Measurements from ENCODE around the gene KRTAP29-1.

KRTAP29-1 gene

DNA sequence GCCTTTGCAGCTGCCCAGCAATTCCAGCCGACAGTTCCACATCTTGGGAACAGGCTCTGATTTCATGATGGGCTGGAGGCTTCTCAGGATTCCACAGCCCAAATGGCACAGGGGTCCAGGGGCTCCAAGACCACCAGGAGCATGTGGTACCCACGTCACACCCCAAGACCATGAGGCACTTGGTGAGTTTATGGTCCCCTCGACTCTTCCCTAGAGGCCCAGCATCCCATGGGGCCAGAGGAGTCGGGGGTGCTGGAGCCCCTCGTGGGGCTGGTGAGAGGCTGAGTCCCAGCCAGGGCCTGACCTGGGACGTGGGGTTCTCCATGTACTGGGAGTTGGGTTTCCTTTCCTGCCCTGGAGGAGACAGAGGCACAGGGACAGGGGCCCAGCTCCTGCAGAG, 23.0 kb upstream of the KRTAP29-1 start:
- DNase-seq: no peak
- TF ChIP-seq, protein P1, sequence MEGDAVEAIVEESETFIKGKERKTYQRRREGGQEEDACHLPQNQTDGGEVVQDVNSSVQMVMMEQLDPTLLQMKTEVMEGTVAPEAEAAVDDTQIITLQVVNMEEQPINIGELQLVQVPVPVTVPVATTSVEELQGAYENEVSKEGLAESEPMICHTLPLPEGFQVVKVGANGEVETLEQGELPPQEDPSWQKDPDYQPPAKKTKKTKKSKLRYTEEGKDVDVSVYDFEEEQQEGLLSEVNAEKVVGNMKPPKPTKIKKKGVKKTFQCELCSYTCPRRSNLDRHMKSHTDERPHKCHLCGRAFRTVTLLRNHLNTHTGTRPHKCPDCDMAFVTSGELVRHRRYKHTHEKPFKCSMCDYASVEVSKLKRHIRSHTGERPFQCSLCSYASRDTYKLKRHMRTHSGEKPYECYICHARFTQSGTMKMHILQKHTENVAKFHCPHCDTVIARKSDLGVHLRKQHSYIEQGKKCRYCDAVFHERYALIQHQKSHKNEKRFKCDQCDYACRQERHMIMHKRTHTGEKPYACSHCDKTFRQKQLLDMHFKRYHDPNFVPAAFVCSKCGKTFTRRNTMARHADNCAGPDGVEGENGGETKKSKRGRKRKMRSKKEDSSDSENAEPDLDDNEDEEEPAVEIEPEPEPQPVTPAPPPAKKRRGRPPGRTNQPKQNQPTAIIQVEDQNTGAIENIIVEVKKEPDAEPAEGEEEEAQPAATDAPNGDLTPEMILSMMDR (IDR thresholded peaks at IDR 0.05; ENCODE audit: low read depth, low read length, missing control alignments): no peak
- no peaks in the 10 kb centered on the region for H3K36me3 ChIP-seq (replicated peaks)
- H3K27me3 ChIP-seq (replicated peaks): no peaks in the 10 kb centered on the region
- H3K4me3 ChIP-seq (ENCODE audit: low read depth, low read length): no peak overlapping the region
- no peak overlapping the region for H3K27ac ChIP-seq
- in situ Hi-C loops (cut with HindIII; ENCODE audit: low pct_ligation_motif_present, low sequenced_read_pairs): no loop called here

DNA sequence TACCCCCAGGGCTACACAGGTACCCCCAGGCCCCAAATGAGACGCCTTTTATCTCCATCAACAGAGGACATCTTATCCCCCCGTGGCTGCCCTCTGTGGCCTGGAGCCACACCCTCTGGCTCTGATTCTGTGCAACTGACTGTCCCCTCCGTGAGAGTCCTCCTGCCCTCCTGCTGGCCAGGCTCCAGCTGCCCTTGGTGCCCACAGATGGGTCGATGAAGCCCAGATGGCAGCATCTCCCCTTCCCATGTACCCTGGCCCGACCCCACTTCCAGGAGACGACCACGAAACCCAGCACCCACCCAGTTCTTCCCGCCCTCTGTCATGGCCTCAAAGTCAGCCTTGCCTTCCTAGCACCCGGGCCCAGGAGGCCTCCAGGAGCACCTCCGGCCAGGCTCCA, 22.5 kb upstream of the KRTAP29-1 start:
- TF ChIP-seq, protein P1 (IDR thresholded peaks at IDR 0.05; ENCODE audit: low read depth, low read length, missing control alignments): no peak
- Histone ChIP-seq H3K4me3 (ENCODE audit: low read depth, low read length) (no peak overlapping the region), H3K27ac (no peak overlapping the region), H3K27me3 (replicated peaks) (no peaks in the 10 kb centered on the region), H3K36me3 (replicated peaks) (no peaks in the 10 kb centered on the region)
- in situ Hi-C loops (cut with HindIII; ENCODE audit: low pct_ligation_motif_present, low sequenced_read_pairs): no loop called here
- DNase-seq: no peak

DNA sequence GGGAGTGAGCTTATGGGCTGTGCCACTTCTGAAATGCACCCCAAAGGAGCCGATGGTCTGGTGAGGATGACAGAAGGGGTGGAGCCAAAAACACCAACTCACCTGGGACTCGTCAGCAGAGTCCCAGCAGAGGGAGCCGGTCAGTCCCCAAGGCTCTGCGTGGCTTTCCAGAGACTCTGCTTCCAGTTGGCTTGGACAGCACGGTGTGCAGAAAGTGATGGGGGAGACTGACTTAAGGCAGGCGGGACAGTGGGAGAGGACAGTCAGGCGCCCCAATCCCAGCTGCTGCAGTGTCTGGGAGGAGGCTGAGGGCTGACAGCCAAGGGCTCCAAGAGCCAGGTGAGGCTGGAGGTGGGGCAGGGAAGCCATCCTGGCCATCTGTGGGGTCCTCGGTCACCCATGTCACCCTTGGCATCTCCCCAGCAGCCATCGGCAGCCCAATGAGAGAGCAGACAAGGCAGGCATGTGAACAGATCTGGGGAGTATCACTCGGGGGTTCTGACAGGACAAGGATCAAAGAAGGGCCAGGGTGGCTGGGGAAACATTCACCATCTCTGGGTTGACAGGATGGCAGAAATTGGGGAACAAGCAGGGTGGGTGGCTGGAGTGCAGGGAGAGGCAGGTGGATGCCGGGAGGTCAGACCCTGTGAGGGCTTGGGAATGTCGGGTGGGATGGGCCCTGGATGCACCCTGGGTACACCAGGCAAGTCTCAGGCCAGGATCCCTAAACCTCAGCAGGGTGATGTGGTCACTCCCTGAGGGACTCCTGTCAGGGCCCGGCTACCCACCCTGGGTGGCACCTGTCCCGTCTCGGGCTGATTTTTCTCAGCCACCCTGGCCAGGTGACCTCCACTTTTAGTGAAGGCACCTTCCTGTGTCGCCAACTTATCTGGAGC, 21.8 kb upstream of the KRTAP29-1 start:
- DNase-seq: no peak
- in situ Hi-C loops (cut with HindIII; ENCODE audit: low pct_ligation_motif_present, low sequenced_read_pairs): no loop called here

DNA sequence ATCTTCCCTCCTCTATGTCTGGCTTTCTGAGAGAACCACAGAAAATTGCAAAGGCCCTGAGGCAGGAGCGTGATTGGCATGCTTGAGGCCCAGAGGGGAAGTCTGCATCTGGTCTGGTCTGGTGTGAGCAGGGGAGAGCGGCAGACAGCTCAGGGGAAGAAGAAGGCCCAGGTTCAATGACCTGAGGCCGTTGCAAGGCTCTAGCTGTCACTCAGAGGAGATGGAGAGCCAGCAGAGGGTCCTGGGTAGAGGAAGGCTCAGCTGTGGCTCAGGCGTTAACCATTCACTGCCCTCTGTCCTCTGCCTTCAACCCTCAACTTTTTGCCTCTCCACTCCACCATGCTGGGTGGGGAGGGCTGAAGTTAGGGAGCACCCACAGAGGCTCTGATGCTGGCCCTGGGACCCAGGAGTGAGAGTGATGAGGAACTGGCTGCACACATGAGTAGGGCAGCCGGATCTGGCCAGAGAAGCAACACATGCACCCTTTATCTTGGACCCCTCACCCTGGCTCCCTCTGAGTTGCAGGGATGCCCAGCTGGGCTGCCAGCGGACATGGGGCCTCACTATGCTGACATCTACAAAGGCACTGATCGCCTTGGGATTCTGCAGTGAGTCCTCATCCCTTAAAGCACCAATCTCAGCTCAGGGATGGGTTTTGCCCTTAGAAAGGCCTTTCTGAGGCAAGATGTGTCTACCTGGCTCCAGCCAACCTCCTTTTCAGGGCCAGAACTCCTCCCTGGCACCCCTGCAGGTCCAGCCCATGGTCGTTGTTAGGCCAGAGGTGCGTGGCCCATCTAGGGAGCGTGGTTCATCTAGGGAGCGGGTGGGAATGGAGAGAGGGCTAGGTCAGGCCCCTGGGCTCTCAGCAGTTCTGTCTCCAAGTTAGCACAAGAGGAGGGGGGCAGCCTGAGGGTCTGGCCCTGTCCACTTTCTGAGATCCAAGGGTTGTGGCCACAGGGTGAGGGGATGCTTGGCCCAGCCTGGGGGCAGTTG, 20.5 kb upstream of the KRTAP29-1 start:
- TF ChIP-seq, protein P1 (IDR thresholded peaks at IDR 0.05; ENCODE audit: low read depth, low read length, missing control alignments): no peak
- H3K27me3 ChIP-seq (replicated peaks): no peaks in the 10 kb centered on the region
- no peak for DNase-seq
- H3K4me3 ChIP-seq (ENCODE audit: low read depth, low read length): no peak overlapping the region
- H3K27ac ChIP-seq: no peak overlapping the region
- H3K36me3 ChIP-seq (replicated peaks): no peaks in the 10 kb centered on the region
- in situ Hi-C loops (cut with HindIII; ENCODE audit: low pct_ligation_motif_present, low sequenced_read_pairs): no loop called here

More for the DNA sequence above, 21.8 kb upstream of the KRTAP29-1 start:
- Histone ChIP-seq H3K36me3 (replicated peaks) (no peaks in the 10 kb centered on the region), H3K27ac (no peak overlapping the region), H3K4me3 (ENCODE audit: low read depth, low read length) (no peak overlapping the region), H3K27me3 (replicated peaks) (no peaks in the 10 kb centered on the region)
- TF ChIP-seq, protein P1 (IDR thresholded peaks at IDR 0.05; ENCODE audit: low read depth, low read length, missing control alignments): peak; percentile 58

DNA sequence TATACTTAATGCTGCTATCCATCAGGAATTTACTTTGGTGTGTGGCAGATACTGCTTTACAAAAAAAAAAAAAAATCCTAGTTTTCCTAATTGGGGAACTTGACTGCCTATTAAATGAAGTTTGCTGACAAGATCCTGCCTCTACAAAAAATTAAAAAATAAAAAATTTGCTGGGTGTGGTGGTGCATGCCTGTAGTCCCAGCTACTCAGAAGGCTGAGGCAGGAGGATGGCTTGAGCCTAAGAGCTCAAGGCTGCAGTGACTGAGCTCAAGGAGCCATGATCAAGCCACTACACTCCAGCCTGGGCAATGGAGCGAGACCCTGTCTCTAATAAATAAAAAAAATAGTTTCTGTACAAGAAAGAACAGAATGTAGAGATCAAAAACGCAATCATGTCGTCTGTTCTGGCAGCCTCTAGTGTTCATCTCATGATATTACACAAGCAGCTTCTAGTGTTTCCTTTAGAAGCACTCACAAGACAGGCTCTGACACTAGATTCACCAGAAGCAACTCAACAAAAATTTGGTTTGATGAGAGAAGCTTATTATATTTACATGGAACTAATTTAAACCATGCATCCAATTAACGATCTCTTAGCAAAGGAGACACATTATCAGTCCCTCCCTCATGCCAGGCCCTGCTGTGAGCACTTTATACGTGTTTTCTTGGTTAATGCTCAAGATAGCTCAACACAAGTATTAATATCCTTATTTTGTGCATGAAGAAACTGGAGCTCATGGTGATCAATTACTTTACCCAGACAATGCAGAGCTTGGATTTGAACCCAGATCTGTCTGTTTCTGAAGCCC, 19.6 kb upstream of the KRTAP29-1 start:
- TF ChIP-seq, protein P1 (IDR thresholded peaks at IDR 0.05; ENCODE audit: low read depth, low read length, missing control alignments): peak; percentile 84
- no peaks in the 10 kb centered on the region for H3K36me3 ChIP-seq (replicated peaks)
- no peak overlapping the region for H3K4me3 ChIP-seq (ENCODE audit: low read depth, low read length)
- DNase-seq: peak; percentile 64
- in situ Hi-C loops (cut with HindIII; ENCODE audit: low pct_ligation_motif_present, low sequenced_read_pairs): no loop called here
- no peaks in the 10 kb centered on the region for H3K27me3 ChIP-seq (replicated peaks)
- H3K27ac ChIP-seq: no peak overlapping the region

All from brain microvascular endothelial cell (primary cell).